ENCODE measurements around the gene ADIPOR2. TPM values are rescaled to one million over a fixed set of nuclear protein-coding genes. Genes with fewer than 3 reads are reported as not detected.

The ADIPOR2 gene
- total RNA-seq, 1 donor from 2014 or later: 31.0 TPM

DNA sequence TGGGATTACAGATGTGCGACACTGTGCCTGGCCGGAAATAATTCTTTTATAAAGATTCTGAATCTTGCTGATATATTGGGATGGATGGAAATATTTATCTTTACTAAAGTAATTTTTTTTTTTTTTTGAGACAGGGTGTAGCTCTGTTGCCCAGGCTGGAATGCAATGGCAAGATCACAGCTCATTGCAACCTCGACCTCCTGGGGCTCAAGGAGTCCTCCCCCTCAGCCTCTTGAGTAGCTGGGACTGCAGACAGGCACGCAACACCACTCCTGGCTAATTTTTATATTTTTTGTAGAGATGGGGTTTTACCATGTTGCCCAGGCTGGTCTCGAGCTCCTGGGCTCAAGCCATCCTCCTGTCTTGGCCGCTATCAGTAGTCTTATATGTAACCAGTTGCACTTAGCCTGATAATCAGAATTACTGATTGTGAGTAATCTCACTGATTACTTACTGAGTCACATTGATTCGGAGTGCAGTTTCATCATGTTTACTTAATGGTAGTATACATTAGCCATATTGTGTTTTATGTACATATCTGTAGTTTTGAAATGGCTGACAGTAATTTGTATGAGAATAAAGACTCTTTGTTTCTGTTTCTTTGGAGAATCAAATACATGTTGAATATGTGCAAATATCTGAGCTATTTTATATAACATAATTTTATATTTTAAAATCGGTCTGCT lies 79.1 kb downstream of the ADIPOR2 start:
- DNase-seq (ENCODE audit: low read depth in 2 of 2): no peak

DNA sequence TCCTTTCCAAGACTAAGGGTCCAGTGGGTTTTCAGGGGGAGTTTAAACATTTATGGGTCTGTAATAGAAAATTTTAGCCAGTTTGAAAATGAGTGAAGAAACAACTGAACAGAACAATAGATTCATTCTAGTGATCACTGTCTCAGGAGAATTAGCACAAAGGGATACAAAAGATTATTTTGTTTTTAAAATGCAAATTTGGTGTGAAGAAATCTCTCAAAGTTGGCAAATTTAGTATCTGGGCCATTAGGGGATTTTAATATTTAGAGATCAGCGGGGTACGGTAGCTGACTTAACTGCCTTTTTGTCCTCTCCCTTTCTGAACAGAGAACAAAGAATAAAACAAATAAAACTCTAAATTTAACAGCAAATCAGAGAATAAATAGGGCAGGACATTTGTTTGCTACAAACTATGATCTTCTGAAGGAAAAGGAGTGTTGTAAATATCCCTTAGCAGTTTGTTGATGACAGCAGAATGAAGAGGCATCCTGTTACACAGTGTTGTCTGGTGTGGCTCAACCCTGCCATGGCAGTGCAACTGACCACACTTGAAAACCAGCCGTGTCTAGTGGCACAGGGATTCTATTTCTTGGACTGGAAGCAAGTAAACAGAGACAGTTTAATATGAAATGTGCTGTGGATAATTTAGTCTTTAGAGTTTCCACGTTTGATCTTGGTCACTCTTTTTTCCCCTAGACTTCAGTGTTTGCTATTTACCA lies 83.2 kb downstream of the ADIPOR2 start:
- no peak for DNase-seq (ENCODE audit: low read depth in 2 of 2)

DNA sequence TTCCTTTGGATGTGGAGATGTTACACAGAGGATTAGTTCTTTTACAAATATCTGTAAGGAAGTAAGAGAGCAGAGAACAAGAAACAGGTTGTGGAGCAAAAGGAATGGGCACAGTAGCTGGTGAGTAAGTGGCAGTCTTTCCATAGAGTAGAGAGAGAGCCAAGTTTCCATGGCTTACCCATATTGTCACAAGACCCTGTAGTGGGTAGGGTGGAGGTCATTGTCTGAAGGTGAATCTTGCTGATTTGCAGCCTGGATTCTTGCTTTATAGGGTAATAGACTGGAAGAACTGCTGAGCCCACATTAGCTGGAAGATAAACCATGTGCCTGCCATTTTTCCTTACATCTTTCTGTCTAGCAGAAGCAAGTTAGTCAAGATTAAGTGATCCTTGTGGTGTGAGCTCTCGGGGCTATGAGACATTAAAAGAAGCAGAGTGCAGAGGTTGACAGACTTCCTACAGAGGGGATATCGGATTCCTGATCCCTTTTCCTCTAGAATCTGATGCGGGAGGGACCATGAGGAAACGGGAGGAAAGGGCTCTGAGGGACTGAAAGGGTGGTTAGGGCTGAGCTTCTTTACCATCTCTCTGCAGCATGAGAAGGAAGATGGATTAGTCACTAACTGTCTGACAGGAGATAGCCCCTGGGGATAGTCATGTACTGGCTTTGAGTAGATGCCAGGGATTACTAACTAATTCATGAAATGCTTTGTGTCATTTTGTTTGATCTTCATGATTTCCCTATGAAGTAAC lies 85.5 kb downstream of the ADIPOR2 start:
- DNase-seq (ENCODE audit: low read depth in 2 of 2): peak in 1 of 2 donors; percentile 64

DNA sequence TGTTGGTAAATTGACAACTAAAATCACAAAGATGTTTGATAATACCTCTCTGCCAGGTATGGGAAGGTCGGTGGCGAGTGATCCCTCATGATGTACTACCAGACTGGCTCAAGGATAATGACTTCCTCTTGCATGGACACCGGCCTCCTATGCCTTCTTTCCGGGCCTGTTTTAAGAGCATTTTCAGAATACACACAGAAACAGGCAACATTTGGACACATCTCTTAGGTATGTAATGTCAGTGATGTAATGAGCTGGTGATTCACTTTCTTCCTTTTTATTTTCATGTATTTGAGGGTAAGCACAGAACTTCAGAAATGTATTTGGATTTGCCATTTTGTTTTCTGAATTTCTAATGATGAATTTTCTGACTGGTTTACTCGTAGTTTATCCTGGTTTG lies 86.9 kb downstream of the ADIPOR2 start:
- peak in 1 of 2 donors; percentile 56 for DNase-seq (ENCODE audit: low read depth in 2 of 2)

DNA sequence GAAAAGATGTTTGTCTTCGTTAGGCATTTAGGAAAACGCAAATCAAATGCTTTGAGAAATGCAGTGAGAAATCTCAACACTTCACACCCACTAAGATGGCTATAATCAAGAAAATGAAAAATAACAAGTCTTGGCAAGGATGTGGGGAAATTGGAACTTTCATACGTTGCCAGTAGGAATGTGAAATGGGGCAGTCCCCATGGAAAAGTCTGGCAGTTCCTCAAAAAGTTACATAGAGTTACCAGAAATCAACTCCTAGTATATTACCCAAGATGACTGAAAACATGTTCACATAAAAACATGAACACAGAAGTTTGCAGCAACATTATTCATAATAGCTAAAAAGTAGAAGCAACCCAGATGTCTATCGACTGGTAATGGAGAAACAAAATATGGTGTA lies 88.0 kb downstream of the ADIPOR2 start:
- DNase-seq (ENCODE audit: low read depth in 2 of 2): no peak

DNA sequence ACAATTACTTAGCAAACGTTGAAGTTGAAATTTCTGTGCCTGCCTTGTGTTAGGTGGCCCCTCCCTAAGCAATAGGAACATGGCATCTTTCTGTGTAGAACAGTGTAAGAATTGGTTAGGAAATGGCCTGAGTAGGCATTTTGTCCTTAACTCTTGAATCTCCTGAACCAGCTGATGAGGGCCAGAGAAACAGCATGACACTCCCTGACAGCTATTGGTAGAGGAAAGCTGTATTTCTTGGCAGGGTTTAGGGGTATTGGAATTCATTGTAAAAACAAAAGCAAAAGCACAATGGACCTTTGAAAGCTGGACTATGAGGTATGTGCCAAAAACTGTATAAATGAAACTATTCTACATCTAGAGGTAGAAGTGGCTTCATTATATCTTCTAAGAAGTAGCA lies 88.9 kb downstream of the ADIPOR2 start:
- peak; percentile 70 to 77 for DNase-seq (ENCODE audit: low read depth in 2 of 2)

DNA sequence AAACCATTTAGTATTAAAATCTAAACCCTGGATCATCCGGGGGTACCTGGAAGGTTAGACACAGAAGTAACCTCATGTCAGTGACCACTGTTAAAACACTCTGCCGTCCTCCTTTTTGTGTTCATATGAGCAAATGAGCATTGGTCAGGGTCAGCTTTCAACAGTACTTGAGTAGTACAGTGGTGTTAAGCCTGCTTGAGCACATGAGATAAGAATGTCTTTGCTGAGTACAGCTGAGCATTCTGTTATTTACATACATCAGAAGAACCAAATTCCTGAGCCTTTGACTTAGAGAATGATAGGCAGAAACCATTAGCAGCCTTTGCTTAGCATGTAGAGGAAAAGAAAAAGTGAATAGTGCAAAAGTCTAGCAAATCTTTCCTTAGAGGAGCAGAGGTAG lies 90.9 kb downstream of the ADIPOR2 start:
- no peak for DNase-seq (ENCODE audit: low read depth in 2 of 2)

DNA sequence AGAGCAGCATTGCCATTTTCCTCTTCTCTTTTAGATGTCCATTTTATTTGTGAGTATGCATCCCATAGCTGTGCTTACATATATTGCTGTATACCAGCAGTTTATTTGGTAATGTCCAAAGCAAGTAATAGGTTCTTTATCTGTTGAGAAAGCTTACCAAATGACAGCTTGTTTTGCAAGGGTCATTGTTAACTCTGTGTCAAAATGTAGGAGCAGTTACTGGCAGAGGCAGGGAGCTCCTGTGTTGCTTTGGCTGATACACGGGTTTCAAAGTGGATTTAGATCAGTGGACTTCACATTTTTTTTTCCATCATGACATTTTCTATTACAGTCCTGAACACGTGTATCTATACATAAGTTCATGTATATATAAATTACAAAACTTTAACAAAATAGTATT lies 91.3 kb downstream of the ADIPOR2 start:
- no peak for DNase-seq (ENCODE audit: low read depth in 2 of 2)

DNA sequence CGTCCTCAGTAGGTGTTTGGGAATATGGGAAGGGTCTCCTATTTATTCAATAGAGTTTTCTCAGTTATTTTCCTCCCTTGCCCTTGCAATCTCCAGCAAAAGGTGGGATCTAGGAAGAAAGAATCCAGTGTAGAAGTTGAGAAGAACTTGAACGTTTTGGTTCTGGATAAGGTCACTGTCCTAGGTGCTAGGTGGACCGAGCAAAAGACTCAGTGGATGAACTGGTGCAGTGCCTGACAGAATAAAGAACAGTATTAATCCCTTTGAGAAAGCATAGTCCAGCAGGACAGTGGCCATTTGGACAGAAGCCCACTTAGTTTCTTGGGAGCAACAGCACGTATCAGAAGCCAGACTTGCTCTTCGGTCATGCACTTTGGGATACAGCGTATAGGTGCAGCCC lies 96.8 kb downstream of the ADIPOR2 start:
- DNase-seq (ENCODE audit: low read depth in 2 of 2): no peak

DNA sequence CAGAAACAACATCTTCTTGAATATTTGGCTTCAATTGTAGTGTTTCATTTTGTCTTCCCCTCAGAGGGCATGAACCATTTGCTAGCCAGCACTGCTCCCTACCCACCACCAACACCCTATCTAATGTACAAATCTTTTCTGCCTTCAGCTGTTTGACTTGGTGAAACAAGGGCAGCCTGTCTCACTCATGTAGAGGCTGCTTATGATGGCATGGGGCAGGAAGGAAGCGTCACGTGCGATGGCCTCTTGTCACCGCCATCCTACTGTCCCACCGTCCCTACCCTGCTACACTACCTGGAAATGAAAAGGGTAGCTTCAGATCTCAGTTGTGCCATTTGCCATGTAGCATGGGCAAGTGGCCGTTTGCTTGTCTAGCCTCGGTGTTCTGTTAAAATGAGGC lies 99.6 kb downstream of the ADIPOR2 start:
- DNase-seq (ENCODE audit: low read depth in 2 of 2): no peak

DNA sequence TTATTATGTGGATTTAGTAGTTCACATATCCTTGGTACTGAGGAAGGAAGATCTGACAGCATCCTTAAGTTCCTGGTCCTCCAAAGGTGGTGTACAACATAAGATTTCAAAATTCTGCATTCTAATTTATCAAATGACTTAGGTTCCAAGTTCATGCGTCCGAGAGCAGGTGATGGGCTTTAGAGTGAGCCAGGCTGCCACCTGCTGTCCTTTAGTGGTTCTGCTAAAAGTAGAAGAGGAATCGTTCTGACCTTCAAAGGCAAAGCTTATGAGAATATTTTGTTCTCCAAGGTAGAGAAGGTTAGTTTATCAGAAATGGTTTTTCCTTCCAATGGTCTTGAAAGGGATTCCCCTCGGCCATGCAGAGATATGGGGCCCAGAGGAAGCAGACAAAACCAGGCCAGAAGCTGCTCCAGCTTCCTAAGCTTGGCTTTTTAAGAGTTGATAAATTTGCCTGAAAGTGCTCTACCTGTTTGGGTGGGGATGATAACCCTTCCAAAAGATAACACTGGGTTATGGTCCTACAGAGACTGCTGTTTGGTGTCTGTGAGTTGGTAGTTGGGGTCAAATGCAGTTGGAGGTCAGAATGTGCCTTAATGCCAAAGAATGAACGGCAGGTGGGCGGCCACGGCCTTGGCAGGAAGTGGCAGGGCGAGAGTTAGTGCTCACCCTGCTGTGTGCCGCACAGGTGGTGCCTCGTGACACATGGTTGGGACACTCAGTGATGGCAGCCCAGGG lies 100.4 kb downstream of the ADIPOR2 start:
- DNase-seq (ENCODE audit: low read depth in 2 of 2): peak; percentile 80 to 84

DNA sequence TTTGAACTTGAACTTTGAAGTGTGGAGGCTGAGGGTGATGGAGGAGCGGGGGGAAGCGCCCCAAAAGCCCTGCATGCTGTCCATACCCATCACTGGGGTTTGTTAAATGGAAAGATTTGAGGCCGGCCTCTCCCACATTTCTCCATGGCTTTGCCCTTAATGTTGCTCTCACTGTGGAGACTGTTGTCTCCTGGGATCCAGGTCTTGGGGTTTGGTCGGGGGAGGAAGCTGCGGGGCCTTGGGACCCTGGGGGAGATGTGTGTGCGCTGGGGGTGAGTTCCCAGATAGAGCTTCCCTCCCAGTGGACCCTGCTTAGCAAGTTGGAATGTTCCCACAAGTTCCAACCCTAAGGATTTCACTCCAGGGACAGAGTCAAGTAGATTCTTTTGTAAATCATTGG lies 101.5 kb downstream of the ADIPOR2 start:
- DNase-seq (ENCODE audit: low read depth in 2 of 2): no peak

DNA sequence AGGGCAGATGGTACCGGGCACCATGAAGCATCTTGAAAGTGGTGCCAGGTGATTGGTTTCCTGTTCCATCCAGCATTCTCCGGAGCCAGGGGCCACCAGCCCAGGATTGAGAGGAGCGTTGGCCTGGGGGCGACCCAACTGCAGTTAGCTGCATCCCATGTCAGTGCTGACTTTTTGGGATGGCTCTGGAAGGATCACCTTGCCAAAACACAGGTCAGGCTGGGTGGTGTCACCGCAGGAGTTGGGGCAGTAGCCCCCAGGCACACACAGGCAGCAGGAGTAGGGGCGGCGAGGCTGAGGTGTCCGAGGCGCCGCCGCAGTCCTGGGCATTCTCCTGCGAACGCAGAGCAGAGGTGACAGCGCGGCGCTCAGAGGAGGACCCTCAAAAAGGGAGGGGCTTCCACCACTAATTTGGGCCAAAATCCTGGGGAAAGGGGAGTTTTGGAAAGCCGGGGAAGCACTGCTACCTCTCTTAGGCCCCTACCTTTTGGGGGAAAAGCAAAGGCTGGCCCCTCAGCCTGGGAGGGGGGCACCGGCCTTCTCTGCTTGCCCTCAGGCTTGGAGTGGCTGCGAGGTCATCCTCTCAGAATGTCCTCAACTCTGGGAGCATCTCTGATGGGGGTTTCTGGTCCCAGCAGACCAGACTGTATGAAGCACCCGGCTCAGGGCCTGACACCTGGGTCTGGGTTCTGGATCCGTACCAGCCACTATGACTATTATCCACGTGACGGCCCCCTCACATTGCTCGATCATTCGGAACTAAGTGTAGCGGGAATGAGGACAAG lies 102.7 kb downstream of the ADIPOR2 start:
- no peak for DNase-seq (ENCODE audit: low read depth in 2 of 2)

DNA sequence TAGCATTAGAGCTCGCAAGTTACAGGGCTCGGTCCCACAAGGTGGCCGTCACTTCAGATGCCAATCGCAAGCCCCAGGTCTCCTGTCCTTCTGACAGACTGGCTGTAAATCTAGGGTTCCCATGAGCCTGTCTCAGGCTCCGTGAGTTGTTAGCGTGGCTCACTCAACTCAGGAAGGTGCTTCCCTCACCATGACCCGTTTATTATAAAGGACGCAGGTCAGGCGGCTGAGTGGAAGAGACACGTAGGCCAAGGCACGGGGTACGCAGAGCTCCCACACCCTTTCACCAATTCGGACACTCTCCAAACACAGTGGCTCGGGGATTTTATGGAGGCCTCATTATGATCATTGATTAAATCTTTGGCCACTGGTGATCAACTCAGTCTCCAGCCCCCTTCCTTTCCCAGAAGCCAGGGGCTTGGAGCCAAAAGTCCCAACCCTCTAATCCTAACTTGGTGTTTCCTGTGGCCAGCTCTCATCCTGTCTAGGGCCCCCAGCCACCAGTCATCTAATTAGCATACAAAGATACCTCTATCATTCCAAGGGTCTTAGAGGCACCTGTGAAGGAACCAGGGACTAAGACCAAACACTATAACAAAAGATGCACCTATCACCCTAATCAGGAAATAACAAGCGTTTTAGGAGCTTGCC lies 103.7 kb downstream of the ADIPOR2 start:
- no peak for DNase-seq (ENCODE audit: low read depth in 2 of 2)

DNA sequence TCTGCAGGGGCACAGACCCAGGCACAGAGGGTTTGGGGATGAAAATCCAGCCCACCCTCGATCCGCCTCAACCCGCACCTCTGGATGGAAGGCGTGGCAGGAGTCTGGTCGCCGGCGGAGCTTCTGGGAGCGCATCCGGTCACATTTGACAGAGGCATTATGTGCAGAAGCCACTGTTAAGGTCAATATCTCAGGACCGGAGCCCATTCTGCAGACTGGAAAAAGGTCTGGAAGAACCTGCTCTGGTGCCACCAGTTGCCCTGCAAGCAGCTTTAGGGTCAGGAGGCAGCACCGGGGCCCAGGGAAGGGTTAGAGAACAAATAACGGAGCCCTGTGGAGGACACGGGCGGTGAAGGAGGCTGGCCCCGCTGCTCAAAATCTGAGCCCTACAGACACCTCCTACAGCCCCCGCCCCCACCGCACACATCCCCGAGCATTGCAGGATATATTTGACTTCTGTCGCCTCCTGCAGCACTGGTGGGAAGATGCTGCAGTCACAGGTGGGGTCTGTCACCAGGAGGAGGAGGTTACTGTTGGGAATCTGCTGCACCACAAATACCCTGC lies 104.4 kb downstream of the ADIPOR2 start:
- DNase-seq (ENCODE audit: low read depth in 2 of 2): no peak

DNA sequence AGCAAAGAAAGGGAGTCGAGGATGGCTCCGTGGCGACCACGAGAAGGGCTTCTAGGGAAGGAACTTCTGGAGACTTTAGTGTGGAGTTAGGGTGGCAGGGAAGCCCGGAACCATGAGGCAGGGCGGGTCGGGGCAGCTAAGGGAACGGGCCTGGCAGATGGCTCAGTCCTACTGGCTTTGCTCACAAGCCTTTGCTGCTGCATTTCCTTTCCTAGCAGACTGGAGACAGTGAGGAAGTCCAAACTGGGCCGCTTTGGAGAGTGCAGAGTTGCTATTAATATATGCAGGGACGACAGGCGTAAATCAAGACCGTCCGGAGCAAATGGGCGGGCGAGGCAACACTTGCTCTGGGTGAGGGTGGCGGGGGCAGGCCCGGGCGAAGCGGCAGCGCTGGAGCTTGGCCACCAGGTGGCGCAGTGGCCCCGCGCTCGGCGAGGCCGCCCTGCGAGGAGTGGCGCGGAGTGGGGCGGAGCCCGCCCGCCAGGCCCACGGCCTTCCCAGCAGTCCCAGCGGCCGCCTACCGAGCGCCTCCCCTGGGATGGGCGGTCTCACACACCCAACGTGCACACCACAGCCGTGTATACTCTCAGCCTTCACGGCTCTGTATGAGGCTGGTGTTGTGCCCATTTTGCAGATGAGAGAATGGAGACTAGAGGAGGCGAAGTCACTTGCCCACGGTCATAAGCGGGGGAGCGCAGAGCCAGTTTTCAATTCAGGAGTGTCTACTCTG lies 105.1 kb downstream of the ADIPOR2 start:
- peak; percentile 93 to 94 for DNase-seq (ENCODE audit: low read depth in 2 of 2)

DNA sequence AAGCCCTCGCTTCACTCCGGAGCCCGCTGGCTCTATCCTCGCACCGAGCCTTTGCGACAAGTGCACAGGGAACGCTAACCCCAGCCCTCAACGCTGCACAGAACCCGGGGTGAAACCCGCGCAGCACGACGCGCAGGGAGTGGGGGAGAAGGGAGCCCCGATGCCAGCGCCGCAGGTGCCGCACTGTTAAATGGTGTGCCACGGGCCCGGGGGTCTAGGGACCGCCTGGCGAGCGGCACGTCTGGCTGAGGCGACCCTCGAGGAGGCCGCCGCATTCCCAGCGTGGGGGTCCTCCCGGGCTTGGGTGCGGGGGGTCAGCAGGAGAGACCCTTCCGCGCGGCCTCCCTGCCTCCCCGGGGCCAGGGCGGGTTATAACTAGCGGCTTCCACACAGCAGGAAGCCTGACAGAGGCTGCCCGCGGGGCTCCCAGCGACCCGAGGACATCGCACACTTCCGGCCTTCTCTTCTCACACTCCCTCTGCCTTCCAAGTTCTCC lies 105.7 kb downstream of the ADIPOR2 start:
- peak in 1 of 2 donors; percentile 32 for DNase-seq (ENCODE audit: low read depth in 2 of 2)

DNA sequence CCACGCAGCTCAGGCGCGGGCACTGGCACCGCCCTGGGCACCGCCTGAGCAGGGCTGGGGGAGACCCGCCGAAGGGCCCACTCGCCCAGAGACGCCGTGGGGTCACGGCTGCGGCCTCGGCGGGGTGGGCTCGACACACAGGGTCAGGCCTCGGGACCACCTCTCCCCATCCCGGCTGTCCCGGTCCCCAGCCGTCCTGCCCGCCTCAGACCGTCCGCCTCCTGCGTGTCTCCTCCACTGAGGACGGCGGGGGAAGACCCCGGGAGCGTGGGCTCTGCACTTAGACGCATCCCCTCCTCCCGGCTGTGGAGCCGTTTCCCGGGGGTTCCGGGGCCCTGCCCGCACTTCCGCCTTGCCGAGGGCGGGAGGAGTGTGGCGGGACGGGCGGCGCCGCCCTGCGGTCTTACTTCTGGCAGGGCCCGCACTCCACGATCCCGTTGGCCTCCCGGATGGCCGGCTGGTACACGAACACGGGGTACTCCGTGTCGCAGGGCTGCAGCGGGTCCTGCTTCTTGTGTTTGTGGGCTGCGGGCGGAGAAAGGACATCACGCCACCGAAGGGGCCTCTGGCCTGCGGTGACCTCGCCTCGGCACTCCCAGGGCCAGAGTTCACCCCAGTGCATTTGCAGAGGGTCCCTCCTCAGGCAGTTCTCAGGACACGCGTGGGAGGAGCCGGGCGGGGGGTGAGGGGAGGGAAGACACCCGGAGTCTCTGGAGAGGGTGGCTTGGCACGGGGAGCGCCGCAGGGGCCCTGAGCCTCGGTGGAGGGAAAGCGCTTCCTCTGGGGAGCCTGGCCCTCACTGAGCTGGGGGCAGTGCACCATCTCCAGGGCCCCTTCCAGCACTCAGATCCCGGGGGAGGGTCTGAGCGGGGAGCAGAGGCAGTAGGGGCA lies 106.4 kb downstream of the ADIPOR2 start:
- no peak for DNase-seq (ENCODE audit: low read depth in 2 of 2)

Measured in lung microvascular endothelial cell (primary cell).